CD8-positive, alpha-beta memory T cell (primary cell): ENCODE measurements around the gene NSMF. TPM values are rescaled to one million over a fixed set of nuclear protein-coding genes. Genes with fewer than 3 reads are reported as not detected.

Source experiments
- CTCF ChIA-PET: fragments of 350-600 bp; sonication (Branson Sonifier 250); formaldehyde crosslinking; loops from one replicate; lab custom pipeline; 2021; ENCODE audit warnings: antibody characterized with exemption; lab: Charles Lee
- POLR2A ChIA-PET: fragments of 350-600 bp; sonication (Branson Sonifier 250); formaldehyde crosslinking; loops from one replicate; lab custom pipeline; 2021; ENCODE audit warnings: antibody characterized with exemption; lab: Charles Lee
- DNase-seq, 5 donors: peaks; one replicate each; pipeline versions ENCODE4 v3.0.0 to v3.0.0-alpha.2; 2020 to 2022; ENCODE audit warnings: mixed read lengths in 1 of 5
- H3K27ac ChIP-seq: one replicate; pipeline ENCODE4 v1.7.0; 2013; ENCODE audit warnings: low read depth, mild to moderate bottlenecking, low read length, moderate library complexity
- H3K27me3 ChIP-seq: 2 replicates; pipeline ENCODE4 v1.7.0; 2013; ENCODE audit warnings: low read length, mild to moderate bottlenecking; ENCODE audit not compliant: insufficient read depth, poor library complexity, severe bottlenecking
- H3K36me3 ChIP-seq: 2 replicates; pipeline ENCODE4 v1.7.0; 2013; ENCODE audit warnings: mild to moderate bottlenecking, low read length, moderate library complexity; ENCODE audit not compliant: insufficient read depth
- H3K4me1 ChIP-seq: 2 replicates; pipeline ENCODE4 v1.7.0; 2013; ENCODE audit warnings: mild to moderate bottlenecking, low read length, moderate library complexity; ENCODE audit not compliant: insufficient read depth
- H3K4me3 ChIP-seq: 2 replicates; pipeline ENCODE4 v1.7.0; 2013; ENCODE audit warnings: mild to moderate bottlenecking, low read length
- H3K9me3 ChIP-seq: 2 replicates; pipeline ENCODE4 v1.7.0; 2013; ENCODE audit warnings: mild to moderate bottlenecking, low read length
- H3K27ac Mint-ChIP-seq, 8 donors: one replicate each; pipeline ENCODE4 v1.8.0; 2020 to 2021; ENCODE audit warnings: mixed read lengths in 8 of 8, mild to moderate bottlenecking in 6 of 8, inconsistent platforms in 3 of 8, moderate library complexity in 3 of 8
- H3K27me3 Mint-ChIP-seq, 2 donors: one replicate each; pipeline ENCODE4 v1.8.0; 2020 to 2021; ENCODE audit warnings: mixed read lengths in 2 of 2, mild to moderate bottlenecking in 1 of 2, moderate library complexity in 1 of 2
- H3K36me3 Mint-ChIP-seq, 3 donors: one replicate each; pipeline ENCODE4 v1.8.0; 2020 to 2021; ENCODE audit warnings: mixed read lengths in 3 of 3, inconsistent platforms in 1 of 3, mild to moderate bottlenecking in 1 of 3
- H3K4me1 Mint-ChIP-seq, 3 donors: one replicate each; pipeline ENCODE4 v1.8.0; 2020 to 2021; ENCODE audit warnings: mixed read lengths in 3 of 3, inconsistent platforms in 1 of 3, mild to moderate bottlenecking in 1 of 3
- H3K4me3 Mint-ChIP-seq, 7 donors: one replicate each; pipeline ENCODE4 v1.8.0; 2020 to 2021; ENCODE audit warnings: mixed read lengths in 7 of 7, mild to moderate bottlenecking in 6 of 7, moderate library complexity in 4 of 7, inconsistent platforms in 2 of 7
- H3K9me3 Mint-ChIP-seq, 5 donors: one replicate each; pipeline ENCODE4 v1.8.0; 2020 to 2022; ENCODE audit warnings: mixed read lengths in 5 of 5, mild to moderate bottlenecking in 3 of 5, moderate library complexity in 2 of 5, inconsistent platforms in 1 of 5
- polyA plus RNA-seq: library from polyadenylated mRNA; unstranded; fragments of 300-500 nt; fragmentation: Illumina TruSeq; gene quantifications from one replicate; pipeline ENCODE4 v1.2.3, GENCODE V29; 2021
- total RNA-seq, 2 experiments: library from RNA; stranded (reverse); gene quantifications; one replicate each; pipeline ENCODE4 v1.2.3, GENCODE V29; 2021

Gene NSMF, protein sequence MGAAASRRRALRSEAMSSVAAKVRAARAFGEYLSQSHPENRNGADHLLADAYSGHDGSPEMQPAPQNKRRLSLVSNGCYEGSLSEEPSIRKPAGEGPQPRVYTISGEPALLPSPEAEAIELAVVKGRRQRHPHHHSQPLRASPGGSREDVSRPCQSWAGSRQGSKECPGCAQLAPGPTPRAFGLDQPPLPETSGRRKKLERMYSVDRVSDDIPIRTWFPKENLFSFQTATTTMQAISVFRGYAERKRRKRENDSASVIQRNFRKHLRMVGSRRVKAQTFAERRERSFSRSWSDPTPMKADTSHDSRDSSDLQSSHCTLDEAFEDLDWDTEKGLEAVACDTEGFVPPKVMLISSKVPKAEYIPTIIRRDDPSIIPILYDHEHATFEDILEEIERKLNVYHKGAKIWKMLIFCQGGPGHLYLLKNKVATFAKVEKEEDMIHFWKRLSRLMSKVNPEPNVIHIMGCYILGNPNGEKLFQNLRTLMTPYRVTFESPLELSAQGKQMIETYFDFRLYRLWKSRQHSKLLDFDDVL
- total RNA-seq (10 to 100 TPM; 40.9 to 42.8 TPM), polyA plus RNA-seq (15.4 TPM)

DNA sequence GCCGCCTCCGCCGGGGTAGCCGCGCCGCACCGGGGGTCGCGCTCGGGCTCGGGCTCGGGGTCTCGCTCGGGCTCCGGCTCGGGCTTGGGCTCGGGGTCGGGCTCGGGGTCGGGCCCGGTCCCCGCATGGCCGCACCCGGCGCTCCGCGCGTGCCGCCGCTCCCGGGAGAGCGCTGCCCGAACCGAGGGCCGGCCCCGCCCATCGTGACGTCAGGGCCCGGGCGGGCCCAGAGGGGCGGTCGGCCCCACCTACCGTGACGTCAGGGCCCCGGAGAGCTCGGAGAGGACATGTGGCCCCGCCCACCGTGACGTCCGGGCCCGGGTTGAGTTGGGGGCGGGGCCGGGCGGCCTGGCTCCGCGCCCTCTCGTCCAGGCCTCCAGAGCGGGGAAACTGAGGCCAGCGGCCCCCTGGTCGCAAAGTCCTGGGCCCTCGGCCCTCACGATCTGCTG lies at the start of gene NSMF:
Gene NSMF, minus strand, starts transcription at position 183 of the 449 bp plus-strand sequence. CDS start 232 bp downstream, outside the sequence.
- Histone ChIP-seq H3K9me3 (no peaks in the 10 kb centered on the region), H3K4me3 (peak within 1 kb of the TSS; percentile 53), H3K27me3 (no peaks in the 10 kb centered on the region), H3K36me3 (no peaks in the 10 kb centered on the region), H3K4me1 (peaks cover 70% of the 10 kb centered on the region), H3K27ac (peak within 1 kb of the TSS; percentile 60)
- no peaks in the 10 kb centered on the region for H3K9me3 Mint-ChIP-seq
- H3K4me3 Mint-ChIP-seq: peak within 1 kb of the TSS; percentile 52 to 88 (median 66)
- DNase-seq: peak; percentile 91 to 94 (median 93)
- H3K27me3 Mint-ChIP-seq: no peaks in the 10 kb centered on the region
- ChIA-PET POLR2A (interaction anchor here (0.6 to 1.0 kb wide), 3 partner anchors 18 to 92 kb away, joined by 4 to 10 read pairs (median 5); partner anchors contain the start of genes ENTPD8, EXD3, MRPL41 and NOXA1), CTCF (interaction anchor here (0.7 to 1.7 kb wide), 3 partner anchors 13 to 36 kb away, joined by 3 to 6 read pairs (median 6); partner anchors contain the start of genes EXD3 and NOXA1)
- H3K27ac Mint-ChIP-seq: peak within 1 kb of the TSS in 7 of 8 donors; percentile 56 to 94 (median 84)
- peaks cover 10 to 51% (median 20%) of the 10 kb centered on the region in 3 donors for H3K4me1 Mint-ChIP-seq
- H3K36me3 Mint-ChIP-seq: peaks cover 0 to 11% (median 0%) of the 10 kb centered on the region in 3 donors

DNA sequence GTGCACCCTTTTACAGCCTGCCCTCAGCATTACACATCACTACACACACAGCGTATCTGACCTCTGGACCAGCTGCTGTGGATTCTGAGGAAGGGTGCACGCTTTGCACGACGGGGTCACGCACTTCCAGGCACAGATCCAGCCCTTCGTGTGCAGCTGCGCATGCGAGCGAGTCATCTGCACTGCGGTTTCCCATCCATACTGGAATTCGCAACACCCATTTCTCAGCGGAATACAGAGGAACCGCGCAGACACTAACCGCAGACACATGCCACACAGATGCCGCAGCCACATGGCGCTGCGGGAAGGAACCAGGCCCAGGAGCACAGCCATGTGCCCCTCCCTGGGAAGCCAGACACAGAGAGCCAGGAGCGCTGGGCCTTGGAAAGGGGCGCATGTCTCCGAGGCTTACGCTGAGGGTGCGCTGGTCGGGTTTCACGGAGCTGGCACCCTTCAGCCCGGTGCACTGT lies 47.6 kb upstream of the NSMF start:
- Mint-ChIP-seq H3K9me3 (peaks cover 0 to 5% (median under 1%) of the 10 kb centered on the region in 5 donors), H3K36me3 (no peaks in the 10 kb centered on the region), H3K27ac (no peak overlapping the region), H3K4me3 (no peak overlapping the region), H3K4me1 (no peaks in the 10 kb centered on the region), H3K27me3 (no peaks in the 10 kb centered on the region)
- DNase-seq: no peak
- POLR2A ChIA-PET: no interaction called here
- Histone ChIP-seq H3K4me3 (no peak overlapping the region), H3K27me3 (no peaks in the 10 kb centered on the region), H3K27ac (no peak overlapping the region), H3K4me1 (no peaks in the 10 kb centered on the region), H3K36me3 (no peaks in the 10 kb centered on the region), H3K9me3 (no peaks in the 10 kb centered on the region)
- CTCF ChIA-PET: no interaction called here

DNA sequence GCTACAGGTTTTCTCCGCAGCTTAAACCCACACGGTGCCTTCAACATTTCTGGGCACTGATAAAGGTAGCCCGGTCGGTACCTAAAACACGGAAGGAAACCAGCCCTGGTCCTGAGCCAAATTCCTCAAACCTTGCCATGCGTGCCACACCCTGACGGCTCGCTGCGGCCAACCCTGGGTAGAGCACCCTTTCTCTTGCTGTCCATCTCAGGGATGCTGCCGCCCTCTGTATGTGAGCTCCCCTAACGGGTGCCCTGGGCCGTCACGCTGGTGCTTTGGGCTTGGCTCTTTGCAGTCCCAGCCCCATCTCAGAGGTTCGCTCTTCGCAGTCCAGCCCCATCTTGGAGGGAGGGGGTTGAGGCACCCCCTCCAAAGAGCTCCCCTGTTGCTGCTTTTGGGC lies 47.1 kb upstream of the NSMF start:
- no peaks in the 10 kb centered on the region for H3K27me3 Mint-ChIP-seq
- no peak overlapping the region for H3K27ac Mint-ChIP-seq
- no peak overlapping the region for H3K4me3 Mint-ChIP-seq
- H3K9me3 Mint-ChIP-seq: peaks cover 0 to 7% (median 2%) of the 10 kb centered on the region in 5 donors
- ChIA-PET POLR2A (no interaction called here), CTCF (no interaction called here)
- Histone ChIP-seq H3K4me3 (no peak overlapping the region), H3K4me1 (no peaks in the 10 kb centered on the region), H3K36me3 (no peaks in the 10 kb centered on the region), H3K27me3 (no peaks in the 10 kb centered on the region), H3K27ac (no peak overlapping the region), H3K9me3 (no peaks in the 10 kb centered on the region)
- no peaks in the 10 kb centered on the region for H3K4me1 Mint-ChIP-seq
- no peaks in the 10 kb centered on the region for H3K36me3 Mint-ChIP-seq
- DNase-seq: no peak

DNA sequence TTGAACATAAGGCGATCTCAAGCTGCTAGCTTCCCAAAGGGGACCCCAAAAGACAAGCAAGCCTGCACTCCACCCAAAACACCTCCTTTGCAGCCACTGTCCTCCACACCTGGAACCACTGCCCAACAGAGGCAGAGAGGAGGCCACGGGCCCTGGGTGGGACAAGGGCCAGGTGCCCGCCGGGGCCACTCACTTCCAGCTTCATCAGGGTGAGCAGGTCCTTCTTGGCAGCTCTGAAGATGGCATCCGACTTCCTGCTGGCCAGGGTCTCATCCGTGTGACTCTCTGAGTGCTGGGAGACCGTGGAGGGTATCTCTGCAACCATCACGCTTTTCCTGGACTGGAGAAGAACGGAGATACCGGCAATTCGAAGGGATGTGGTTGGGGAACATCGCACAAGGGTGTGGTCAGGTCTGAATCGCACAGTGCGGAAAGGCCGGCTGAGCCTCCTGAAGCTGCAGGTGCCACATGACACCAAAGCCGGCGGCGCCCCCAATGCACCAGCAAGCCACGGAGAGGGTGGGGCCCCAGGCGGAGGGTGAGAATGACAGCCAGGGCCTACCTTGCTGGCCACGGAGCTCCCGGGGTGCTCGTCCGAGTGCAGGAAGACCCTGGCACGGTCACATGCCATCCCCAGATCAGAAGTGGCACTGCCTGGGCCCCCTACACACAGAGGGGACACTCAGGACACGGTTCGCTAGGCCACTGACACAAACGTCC lies 46.4 kb upstream of the NSMF start:
- H3K4me3 ChIP-seq: no peak overlapping the region
- no peak for DNase-seq
- no peaks in the 10 kb centered on the region for H3K27me3 ChIP-seq
- Mint-ChIP-seq H3K4me1 (no peaks in the 10 kb centered on the region), H3K9me3 (peaks cover 0 to 7% (median 2%) of the 10 kb centered on the region in 5 donors), H3K27ac (no peak overlapping the region), H3K36me3 (no peaks in the 10 kb centered on the region), H3K4me3 (no peak overlapping the region), H3K27me3 (no peaks in the 10 kb centered on the region)
- CTCF ChIA-PET: interaction anchor here (0.7 kb wide), 1 partner anchor 33 kb away, joined by 4 read pairs; no protein-coding TSS in a partner anchor
- H3K4me1 ChIP-seq: no peaks in the 10 kb centered on the region
- H3K36me3 ChIP-seq: no peaks in the 10 kb centered on the region
- POLR2A ChIA-PET: no interaction called here
- H3K9me3 ChIP-seq: no peaks in the 10 kb centered on the region
- no peak overlapping the region for H3K27ac ChIP-seq

DNA sequence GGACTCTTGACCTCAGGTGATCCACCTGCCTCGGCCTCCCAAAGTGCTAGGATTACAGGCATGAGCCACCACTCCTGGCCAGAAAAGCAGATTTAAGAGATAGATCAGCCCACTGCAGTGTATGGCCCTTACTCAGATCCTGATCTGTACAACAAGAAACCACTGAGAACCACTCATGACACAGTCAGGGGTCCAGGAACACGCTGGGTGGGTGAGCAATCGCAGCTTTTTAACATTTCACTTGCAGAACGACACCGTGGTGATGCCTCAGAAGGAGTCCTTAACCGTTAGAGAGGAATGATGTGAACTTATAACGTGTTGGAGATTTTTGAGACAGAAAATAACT lies 45.3 kb upstream of the NSMF start:
- peaks cover 0 to 7% (median 2%) of the 10 kb centered on the region in 5 donors for H3K9me3 Mint-ChIP-seq
- Histone ChIP-seq H3K9me3 (no peaks in the 10 kb centered on the region), H3K4me1 (no peaks in the 10 kb centered on the region), H3K27me3 (no peaks in the 10 kb centered on the region), H3K4me3 (no peak overlapping the region), H3K27ac (no peak overlapping the region), H3K36me3 (no peaks in the 10 kb centered on the region)
- H3K27ac Mint-ChIP-seq: no peak overlapping the region
- H3K4me3 Mint-ChIP-seq: no peak overlapping the region
- H3K27me3 Mint-ChIP-seq: no peaks in the 10 kb centered on the region
- CTCF ChIA-PET: no interaction called here
- DNase-seq: no peak
- POLR2A ChIA-PET: no interaction called here
- no peaks in the 10 kb centered on the region for H3K36me3 Mint-ChIP-seq
- H3K4me1 Mint-ChIP-seq: no peaks in the 10 kb centered on the region

DNA sequence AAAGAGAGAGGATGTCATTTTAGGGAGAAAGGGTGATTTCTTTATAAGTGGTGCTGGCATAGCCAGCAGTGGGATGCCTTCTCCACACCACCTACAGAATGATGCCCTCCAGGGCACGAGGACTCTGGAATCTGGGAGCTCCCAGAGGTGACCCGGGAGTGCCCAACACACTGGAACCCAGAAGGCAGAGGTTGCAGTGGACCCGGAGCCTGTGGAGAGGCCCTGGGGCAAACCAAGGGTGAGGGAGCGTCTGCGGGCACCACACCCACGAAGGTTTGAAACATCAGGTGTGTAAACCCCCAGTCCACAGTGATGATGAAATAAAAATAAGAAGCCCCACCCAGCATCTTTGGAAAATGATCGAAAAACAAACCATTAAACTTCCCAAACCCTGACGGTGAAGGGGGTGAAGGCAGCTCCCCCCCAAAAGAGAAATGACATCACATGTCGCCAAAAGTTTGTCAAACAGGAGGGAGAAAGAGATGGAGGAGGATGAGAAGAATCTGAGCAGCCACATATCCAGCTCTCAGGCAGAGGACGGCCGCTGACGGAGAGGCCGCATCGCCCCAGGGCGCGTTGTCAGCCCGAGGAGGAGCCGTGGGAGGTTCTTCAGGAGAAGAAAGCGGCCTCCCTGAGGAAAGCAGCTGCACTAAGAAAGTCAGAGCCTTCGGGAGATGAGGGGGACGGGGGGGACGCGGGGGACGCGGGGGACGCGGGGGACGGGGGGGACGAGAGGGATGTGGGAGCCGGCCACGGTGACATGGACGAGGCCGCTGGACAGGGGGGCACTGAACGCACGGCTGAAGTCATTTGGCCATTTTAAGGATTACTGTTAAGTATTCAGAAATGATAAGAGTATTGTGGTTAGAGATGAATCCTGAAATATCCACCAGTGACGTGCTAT lies 43.1 kb upstream of the NSMF start:
- DNase-seq: peak in 1 of 5 donors; percentile 24
- ChIA-PET POLR2A (no interaction called here), CTCF (no interaction called here)
- Histone ChIP-seq H3K4me1 (no peaks in the 10 kb centered on the region), H3K9me3 (no peaks in the 10 kb centered on the region), H3K36me3 (no peaks in the 10 kb centered on the region), H3K4me3 (no peak overlapping the region), H3K27ac (no peak overlapping the region), H3K27me3 (no peaks in the 10 kb centered on the region)
- H3K4me3 Mint-ChIP-seq: peak overlapping the region in 1 of 7 donors; percentile 19
- no peaks in the 10 kb centered on the region for H3K4me1 Mint-ChIP-seq
- H3K9me3 Mint-ChIP-seq: peaks cover 0 to 7% (median 2%) of the 10 kb centered on the region in 5 donors
- no peaks in the 10 kb centered on the region for H3K36me3 Mint-ChIP-seq
- peak overlapping the region in 5 of 8 donors; percentile 29 to 89 (median 58) for H3K27ac Mint-ChIP-seq
- no peaks in the 10 kb centered on the region for H3K27me3 Mint-ChIP-seq

DNA sequence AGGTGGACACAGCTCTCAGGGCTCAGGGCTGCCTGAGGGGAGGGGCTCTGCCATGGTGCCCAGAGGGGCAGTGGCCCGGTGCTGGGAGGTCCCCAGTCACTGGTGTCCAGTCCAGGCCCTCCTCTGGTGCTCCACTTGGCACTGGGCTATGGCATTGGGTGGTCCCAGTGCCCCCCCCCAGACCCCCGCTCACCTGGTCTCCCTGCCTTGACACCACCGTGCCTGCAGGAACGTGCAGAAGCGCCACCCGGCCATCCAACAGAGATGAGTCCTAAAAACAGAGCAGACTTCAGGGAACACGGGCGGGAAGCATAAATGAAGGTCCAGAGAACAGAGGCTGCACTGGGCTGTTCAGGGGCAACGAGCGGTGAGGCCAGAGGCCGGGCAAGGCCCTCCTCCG lies 42.3 kb upstream of the NSMF start:
- H3K9me3 Mint-ChIP-seq: peaks cover 0 to 7% (median 2%) of the 10 kb centered on the region in 5 donors
- peak overlapping the region in 1 of 7 donors; percentile 19 for H3K4me3 Mint-ChIP-seq
- H3K36me3 Mint-ChIP-seq: no peaks in the 10 kb centered on the region
- H3K27ac Mint-ChIP-seq: peak overlapping the region in 1 of 8 donors; percentile 64
- ChIA-PET POLR2A (no interaction called here), CTCF (no interaction called here)
- no peak for DNase-seq
- H3K27me3 ChIP-seq: no peaks in the 10 kb centered on the region
- H3K4me1 ChIP-seq: no peaks in the 10 kb centered on the region
- no peaks in the 10 kb centered on the region for H3K9me3 ChIP-seq
- H3K4me1 Mint-ChIP-seq: no peaks in the 10 kb centered on the region
- no peak overlapping the region for H3K27ac ChIP-seq
- no peak overlapping the region for H3K4me3 ChIP-seq
- H3K36me3 ChIP-seq: no peaks in the 10 kb centered on the region
- no peaks in the 10 kb centered on the region for H3K27me3 Mint-ChIP-seq
